Keratinocyte (primary cell): ENCODE measurements around the gene CNTNAP2. TPM values are rescaled to one million over a fixed set of nuclear protein-coding genes. Genes with fewer than 3 reads are reported as not detected.

Experiments
- DNase-seq: peaks from one replicate; pipeline ENCODE4 v3.0.0-alpha.2; 2011; ENCODE audit warnings: low read depth, missing footprints, low spot score
- FAIRE-seq: peaks from 2 replicates; lab custom pipeline; 2011; peaks lifted over from hg19 to GRCh38; lab: Jason Lieb, UNC
- H2AFZ ChIP-seq: 2 replicates; pipeline ENCODE4 v1.6.0; 2012; ENCODE audit warnings: low read length, control low read depth, inconsistent platforms; ENCODE audit not compliant: control insufficient read depth
- H3K27ac ChIP-seq: 2 replicates; pipeline ENCODE4 v1.5.1; 2011; ENCODE audit warnings: low read length; ENCODE audit not compliant: control insufficient read depth, insufficient read depth
- H3K27me3 ChIP-seq: 3 replicates; pipeline ENCODE4 v1.6.0; 2011; ENCODE audit warnings: low read length; ENCODE audit not compliant: control insufficient read depth, insufficient read depth; ENCODE audit errors: extremely low read depth
- H3K36me3 ChIP-seq, 2 experiments: 2 replicates in 1 of 2; 3 replicates in 1 of 2; pipeline ENCODE4 v1.5.1; 2011; ENCODE audit warnings: low read length in 2 of 2, mild to moderate bottlenecking in 1 of 2; ENCODE audit not compliant: control insufficient read depth in 2 of 2, insufficient read depth in 2 of 2; ENCODE audit errors: extremely low read depth in 1 of 2
- H3K4me1 ChIP-seq: 3 replicates; pipeline ENCODE4 v1.5.1; 2011; ENCODE audit warnings: low read length; ENCODE audit not compliant: control insufficient read depth, insufficient read depth; ENCODE audit errors: extremely low read depth
- H3K4me2 ChIP-seq: 3 replicates; pipeline ENCODE4 v1.6.0; 2011; ENCODE audit warnings: low read depth, low read length; ENCODE audit not compliant: control insufficient read depth, insufficient read depth; ENCODE audit errors: extremely low read depth
- H3K4me3 ChIP-seq, 3 experiments: fragments of 200-600 bp in 1 of 3; sonication (generic) in 1 of 3; 2 replicates in 2 of 3; 3 replicates in 1 of 3; pipeline ENCODE4 v1.5.1; 2011 to 2016; ENCODE audit warnings: low read length in 3 of 3, mild to moderate bottlenecking in 3 of 3, control low read depth in 2 of 3, inconsistent platforms in 1 of 3, low read depth in 1 of 3, mixed read lengths in 1 of 3, mixed run types in 1 of 3, moderate library complexity in 1 of 3; ENCODE audit not compliant: control insufficient read depth in 2 of 3, insufficient read depth in 2 of 3; ENCODE audit errors: extremely low read depth in 1 of 3
- H3K79me2 ChIP-seq: 2 replicates; pipeline ENCODE4 v1.6.0; 2012; ENCODE audit warnings: low read length; ENCODE audit not compliant: control insufficient read depth, insufficient read depth
- H3K9ac ChIP-seq: 3 replicates; pipeline ENCODE4 v1.6.0; 2011; ENCODE audit warnings: low read length; ENCODE audit not compliant: control insufficient read depth, insufficient read depth; ENCODE audit errors: extremely low read depth
- H3K9me1 ChIP-seq: 3 replicates; pipeline ENCODE4 v1.6.0; 2011; ENCODE audit warnings: low read length; ENCODE audit not compliant: control insufficient read depth, insufficient read depth; ENCODE audit errors: extremely low read depth
- H3K9me3 ChIP-seq: 2 replicates; pipeline ENCODE4 v1.5.1; 2012; ENCODE audit warnings: low read depth, low read length; ENCODE audit not compliant: control insufficient read depth
- H4K20me1 ChIP-seq: 3 replicates; pipeline ENCODE4 v1.6.0; 2011; ENCODE audit warnings: low read length; ENCODE audit not compliant: control insufficient read depth, insufficient read depth; ENCODE audit errors: extremely low read depth
- CTCF ChIP-seq, 3 experiments: IDR thresholded peaks in 1 of 3; conservative IDR thresholded peaks in 1 of 3; optimal IDR thresholded peaks in 1 of 3; 2 replicates in 2 of 3; 3 replicates in 1 of 3; pipeline versions ENCODE3 to v1.5.1; 2011; ENCODE audit warnings: low read length in 3 of 3, mild to moderate bottlenecking in 3 of 3, moderate library complexity in 2 of 3, control low read depth in 1 of 3, inconsistent platforms in 1 of 3; ENCODE audit not compliant: insufficient read depth in 2 of 3; ENCODE audit errors: extremely low read depth in 1 of 3
- EZH2 ChIP-seq: IDR thresholded peaks from one replicate; pipeline ENCODE4 v1.6.1; 2012; ENCODE audit warnings: inconsistent platforms, mild to moderate bottlenecking, low read length, moderate library complexity
- dilution Hi-C: fragments of 300-500 bp; cut with MboI; formaldehyde crosslinking; loops from one replicate; pipeline ENCODE4 v1.7.0; 2020; ENCODE audit warnings: low sequenced_read_pairs; ENCODE audit not compliant: extremely low pct_ligation_motif_present
- polyA plus RNA-seq, 5 experiments: library from polyadenylated mRNA; depleted of rRNA in 3 of 5; stranded (reverse) in 3 of 5; stranded (forward) in 1 of 5; unstranded in 1 of 5; fragments of >200 nt; gene quantifications; 1 replicate in 1 of 5; 2 replicates in 3 of 5; 3 replicates in 1 of 5; pipeline versions ENCODE4 v1.2.1 to v1.2.3, GENCODE V29; 2011 to 2012; ENCODE audit warnings: missing spikeins in 2 of 5, low read depth in 1 of 5, low replicate concordance in 1 of 5

The CNTNAP2 gene
- polyA plus RNA-seq, 1 donor (not counting 4 experiments of a cell fraction or from before 2014, with no cell fraction given) = 1.4 TPM

- H3K27me3 ChIP-seq = no peaks in the 10 kb centered on the region
- no peak overlapping the region for H3K27ac ChIP-seq
- H3K9me1 ChIP-seq = no peaks in the 10 kb centered on the region
- H3K4me3 ChIP-seq = no peak overlapping the region
- no peaks in the 10 kb centered on the region for H3K9me3 ChIP-seq
- no peak for DNase-seq
- dilution Hi-C loops = no loop called here
- no peaks in the 10 kb centered on the region for H3K79me2 ChIP-seq
- no peak overlapping the region for H3K4me2 ChIP-seq
- no peaks in the 10 kb centered on the region for H3K36me3 ChIP-seq
- H2AFZ ChIP-seq = no peak overlapping the region
- TF ChIP-seq EZH2 (no peak), CTCF (optimal IDR thresholded peaks at IDR 0.05 in 1 of 3, IDR thresholded peaks at IDR 0.05 in 1 of 3, conservative IDR thresholded peaks at IDR 0.05 in 1 of 3; ENCODE audit: extremely low read depth in 1 of 3, insufficient read depth in 2 of 3, low read length in 3 of 3) (no peak)
- no peak overlapping the region for H3K9ac ChIP-seq
- no peaks in the 10 kb centered on the region for H3K4me1 ChIP-seq
- no peak for FAIRE-seq
- H4K20me1 ChIP-seq = no peaks in the 10 kb centered on the region
Measured at GRCh38 chr7:148114804-148115203, 1998.2 kb downstream of the CNTNAP2 start.

- DNase-seq (no peak), FAIRE-seq (no peak)
- Histone ChIP-seq H3K9me3 (no peaks in the 10 kb centered on the region), H3K27me3 (no peaks in the 10 kb centered on the region), H2AFZ (no peak overlapping the region), H3K9ac (no peak overlapping the region), H3K79me2 (no peaks in the 10 kb centered on the region), H3K36me3 (no peaks in the 10 kb centered on the region), H3K4me1 (no peaks in the 10 kb centered on the region), H3K4me2 (no peak overlapping the region), H3K27ac (no peak overlapping the region), H3K4me3 (no peak overlapping the region), H4K20me1 (no peaks in the 10 kb centered on the region), H3K9me1 (no peaks in the 10 kb centered on the region)
- dilution Hi-C loops = no loop called here
- TF ChIP-seq CTCF (optimal IDR thresholded peaks at IDR 0.05 in 1 of 3, IDR thresholded peaks at IDR 0.05 in 1 of 3, conservative IDR thresholded peaks at IDR 0.05 in 1 of 3; ENCODE audit: extremely low read depth in 1 of 3, insufficient read depth in 2 of 3, low read length in 3 of 3) (no peak), EZH2 (no peak)
Measured at GRCh38 chr7:148115308-148115707, 1998.7 kb downstream of the CNTNAP2 start.
